Tibial artery (tissue), 4 donors: ENCODE results near the gene GUCA2A.

Source experiments
- DNase-seq, 2 donors: peaks; one replicate each; pipeline ENCODE4 v3.0.0-alpha.2; 2019
- H3K27ac ChIP-seq, 2 donors: fragments of 200-600 bp; sonication (generic) in 1 of 2; 1 replicate in 1 of 2; 2 replicates in 1 of 2; pipeline ENCODE4 v1.5.1; 2018 to 2019; ENCODE audit warnings: mild to moderate bottlenecking in 1 of 2
- H3K27me3 ChIP-seq, 2 donors: fragments of 200-600 bp; sonication (generic) in 1 of 2; one replicate each; pipeline versions ENCODE4 v1.5.1 to v1.6.0; 2016 to 2019
- H3K36me3 ChIP-seq, 3 donors: fragments of 200-600 bp; sonication (generic) in 2 of 3; one replicate each; pipeline ENCODE4 v1.5.1; 2016 to 2019; ENCODE audit warnings: mild to moderate bottlenecking in 2 of 3
- H3K4me1 ChIP-seq, 4 donors: fragments of 200-600 bp; sonication (generic) in 2 of 4; 1 replicate in 3 of 4; 2 replicates in 1 of 4; pipeline ENCODE4 v1.5.1; 2016 to 2019
- H3K4me3 ChIP-seq, 2 donors: fragments of 200-600 bp; sonication (generic) in 1 of 2; 1 replicate in 1 of 2; 2 replicates in 1 of 2; pipeline ENCODE4 v1.5.1; 2018 to 2019; ENCODE audit warnings: mild to moderate bottlenecking in 2 of 2
- H3K9me3 ChIP-seq, 3 donors: fragments of 200-600 bp; sonication (generic) in 1 of 3; one replicate each; pipeline ENCODE4 v1.5.1; 2016 to 2019
- intact Hi-C: fragments of 100-400 bp; cut with DNase I; formaldehyde crosslinking; loops from one replicate; pipeline ENCODE4 v1.15.0; 2023; ENCODE audit warnings: low total_unique reads
- TF ChIP-seq, protein P1 (sequence below), 2 experiments: fragments of 200-600 bp in 1 of 2; fragments of 450-650 bp in 1 of 2; IDR thresholded peaks; one replicate each; pipeline ENCODE4 v1.5.1; 2017 to 2019; ENCODE audit warnings: antibody characterized with exemption in 2 of 2, mild to moderate bottlenecking in 1 of 2, moderate library complexity in 1 of 2

GUCA2A gene

DNA sequence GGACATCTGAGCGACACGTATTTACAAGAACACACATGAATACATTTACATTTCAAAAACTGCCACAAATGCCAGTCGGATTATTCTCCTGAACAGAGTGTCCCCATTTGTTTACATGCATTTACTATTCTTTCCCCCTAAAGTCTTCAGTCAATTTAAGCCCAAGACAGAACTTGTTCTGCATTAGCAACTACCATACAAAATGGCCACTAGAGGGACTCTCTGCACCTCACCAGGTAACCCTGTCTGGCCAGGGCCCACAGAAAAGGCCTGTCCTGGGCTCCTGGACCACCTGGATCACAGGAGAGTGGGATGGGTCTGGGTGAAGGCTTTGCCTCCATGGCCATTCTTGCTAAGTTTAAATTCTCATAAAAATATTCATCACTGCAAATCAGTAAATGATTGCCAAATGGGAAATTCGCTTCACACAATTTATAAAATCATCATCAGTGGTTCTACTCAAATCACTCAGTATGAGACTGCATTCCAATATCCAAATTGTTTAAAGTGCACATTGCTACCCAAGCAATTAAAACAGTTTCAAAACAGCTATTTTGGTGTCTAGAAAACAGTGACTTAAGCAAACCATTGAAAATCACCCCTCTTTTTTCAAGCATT, 12.5 kb upstream of the GUCA2A start:
- intact Hi-C loops: loop anchor here (10.0 kb wide), 1 partner anchor 158 kb away; the partner anchor contains the start of gene FOXJ3
- peaks cover 5 to 14% (median 13%) of the 10 kb centered on the region in 3 donors for H3K36me3 ChIP-seq
- H3K9me3 ChIP-seq: no peaks in the 10 kb centered on the region
- no peaks in the 10 kb centered on the region for H3K27me3 ChIP-seq
- no peak overlapping the region for H3K27ac ChIP-seq
- TF ChIP-seq, protein P1, sequence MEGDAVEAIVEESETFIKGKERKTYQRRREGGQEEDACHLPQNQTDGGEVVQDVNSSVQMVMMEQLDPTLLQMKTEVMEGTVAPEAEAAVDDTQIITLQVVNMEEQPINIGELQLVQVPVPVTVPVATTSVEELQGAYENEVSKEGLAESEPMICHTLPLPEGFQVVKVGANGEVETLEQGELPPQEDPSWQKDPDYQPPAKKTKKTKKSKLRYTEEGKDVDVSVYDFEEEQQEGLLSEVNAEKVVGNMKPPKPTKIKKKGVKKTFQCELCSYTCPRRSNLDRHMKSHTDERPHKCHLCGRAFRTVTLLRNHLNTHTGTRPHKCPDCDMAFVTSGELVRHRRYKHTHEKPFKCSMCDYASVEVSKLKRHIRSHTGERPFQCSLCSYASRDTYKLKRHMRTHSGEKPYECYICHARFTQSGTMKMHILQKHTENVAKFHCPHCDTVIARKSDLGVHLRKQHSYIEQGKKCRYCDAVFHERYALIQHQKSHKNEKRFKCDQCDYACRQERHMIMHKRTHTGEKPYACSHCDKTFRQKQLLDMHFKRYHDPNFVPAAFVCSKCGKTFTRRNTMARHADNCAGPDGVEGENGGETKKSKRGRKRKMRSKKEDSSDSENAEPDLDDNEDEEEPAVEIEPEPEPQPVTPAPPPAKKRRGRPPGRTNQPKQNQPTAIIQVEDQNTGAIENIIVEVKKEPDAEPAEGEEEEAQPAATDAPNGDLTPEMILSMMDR (IDR thresholded peaks at IDR 0.05): peak; percentile 56 to 59
- H3K4me3 ChIP-seq: no peak overlapping the region
- DNase-seq: no peak
- peaks cover 0 to 30% (median 14%) of the 10 kb centered on the region in 4 donors for H3K4me1 ChIP-seq

DNA sequence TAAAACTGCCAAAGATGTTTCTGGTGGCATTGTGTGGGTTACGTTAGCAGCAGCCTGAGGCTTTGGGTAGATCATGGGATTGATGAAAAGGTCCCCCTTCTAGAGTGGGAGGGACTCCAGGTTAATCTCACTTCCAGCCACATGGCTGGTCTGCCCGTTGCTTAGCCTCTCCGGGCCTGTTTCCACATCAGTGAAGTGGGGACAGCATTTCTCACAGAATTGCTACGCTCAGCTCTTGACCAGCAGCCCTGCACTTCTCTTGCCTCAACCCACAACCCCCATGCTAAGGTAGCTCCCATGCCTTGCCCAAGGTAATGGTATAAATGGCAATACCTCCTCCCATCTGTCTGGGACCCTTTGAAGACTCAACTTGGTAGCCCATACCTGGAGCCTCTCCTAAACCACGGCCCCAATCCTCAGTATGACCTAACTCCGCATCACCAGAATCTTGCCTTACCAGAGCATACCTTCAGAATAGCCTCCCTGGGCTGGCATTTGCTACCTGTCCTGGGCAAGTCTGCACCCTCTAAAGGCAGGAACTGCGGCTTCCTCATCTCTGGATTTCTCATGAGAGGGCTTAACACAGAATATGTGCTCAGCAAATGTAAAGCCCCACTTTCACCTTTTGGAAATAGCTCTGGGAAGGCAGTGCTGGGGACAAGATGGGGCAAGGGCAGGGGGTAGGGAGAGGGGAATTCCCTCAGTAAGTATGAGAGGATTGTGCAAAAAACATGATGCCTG, 10.9 kb upstream of the GUCA2A start:
- intact Hi-C loops: loop anchor here (10.0 kb wide), 1 partner anchor 159 kb away; the partner anchor contains the start of gene FOXJ3
- DNase-seq: no peak
- Histone ChIP-seq H3K4me1 (peaks cover 0 to 30% (median 14%) of the 10 kb centered on the region in 4 donors), H3K9me3 (no peaks in the 10 kb centered on the region), H3K4me3 (no peak overlapping the region), H3K36me3 (peaks cover 0 to 9% (median 5%) of the 10 kb centered on the region in 3 donors), H3K27ac (no peak overlapping the region), H3K27me3 (no peaks in the 10 kb centered on the region)
- TF ChIP-seq, protein P1 (IDR thresholded peaks at IDR 0.05): no peak

DNA sequence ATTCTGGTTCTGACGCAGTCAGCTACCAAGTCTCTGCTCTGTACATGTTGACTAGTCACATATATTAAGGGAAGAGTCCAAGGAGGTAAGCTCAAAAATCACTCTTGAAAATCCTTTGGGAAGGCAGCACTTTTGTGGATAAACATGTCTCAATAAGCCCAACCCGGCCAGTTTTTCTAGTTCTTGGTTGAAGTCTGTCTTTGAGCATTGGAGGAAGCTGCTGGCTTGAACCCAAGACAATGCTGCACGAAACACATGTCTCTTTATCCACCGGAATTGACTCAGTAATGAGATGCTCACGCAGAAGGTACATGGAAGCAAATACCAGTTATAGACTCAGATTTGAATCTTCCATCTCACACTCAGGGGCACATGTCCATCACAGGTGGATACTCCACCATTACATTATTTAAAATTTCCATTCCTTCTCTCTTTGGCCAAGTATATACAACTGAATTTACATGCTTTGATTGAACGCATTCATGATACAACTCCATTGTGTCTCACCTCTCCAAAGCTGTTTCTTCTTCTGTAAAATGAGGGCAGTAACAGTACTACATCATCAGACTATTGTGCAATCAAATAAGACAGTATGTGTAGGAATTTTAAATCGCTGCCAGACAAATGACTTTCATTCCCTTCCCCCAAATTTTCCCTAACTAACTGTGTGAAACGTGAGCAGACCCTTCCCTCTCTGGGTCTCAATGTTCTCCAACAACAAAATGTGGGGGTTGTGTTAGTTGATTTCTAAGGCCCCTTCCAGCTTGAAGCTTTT, 9.6 kb upstream of the GUCA2A start:
- no peaks in the 10 kb centered on the region for H3K27me3 ChIP-seq
- TF ChIP-seq, protein P1 (IDR thresholded peaks at IDR 0.05): no peak
- H3K4me3 ChIP-seq: no peak overlapping the region
- peaks cover 0 to 5% (median 0%) of the 10 kb centered on the region in 3 donors for H3K36me3 ChIP-seq
- peaks cover 0 to 19% (median 9%) of the 10 kb centered on the region in 4 donors for H3K4me1 ChIP-seq
- no peak for DNase-seq
- no peaks in the 10 kb centered on the region for H3K9me3 ChIP-seq
- no peak overlapping the region for H3K27ac ChIP-seq
- intact Hi-C loops: loop anchor here (5.0 to 10.0 kb wide), 2 partner anchors 161 to 602 kb away; partner anchors contain the start of gene FOXJ3

DNA sequence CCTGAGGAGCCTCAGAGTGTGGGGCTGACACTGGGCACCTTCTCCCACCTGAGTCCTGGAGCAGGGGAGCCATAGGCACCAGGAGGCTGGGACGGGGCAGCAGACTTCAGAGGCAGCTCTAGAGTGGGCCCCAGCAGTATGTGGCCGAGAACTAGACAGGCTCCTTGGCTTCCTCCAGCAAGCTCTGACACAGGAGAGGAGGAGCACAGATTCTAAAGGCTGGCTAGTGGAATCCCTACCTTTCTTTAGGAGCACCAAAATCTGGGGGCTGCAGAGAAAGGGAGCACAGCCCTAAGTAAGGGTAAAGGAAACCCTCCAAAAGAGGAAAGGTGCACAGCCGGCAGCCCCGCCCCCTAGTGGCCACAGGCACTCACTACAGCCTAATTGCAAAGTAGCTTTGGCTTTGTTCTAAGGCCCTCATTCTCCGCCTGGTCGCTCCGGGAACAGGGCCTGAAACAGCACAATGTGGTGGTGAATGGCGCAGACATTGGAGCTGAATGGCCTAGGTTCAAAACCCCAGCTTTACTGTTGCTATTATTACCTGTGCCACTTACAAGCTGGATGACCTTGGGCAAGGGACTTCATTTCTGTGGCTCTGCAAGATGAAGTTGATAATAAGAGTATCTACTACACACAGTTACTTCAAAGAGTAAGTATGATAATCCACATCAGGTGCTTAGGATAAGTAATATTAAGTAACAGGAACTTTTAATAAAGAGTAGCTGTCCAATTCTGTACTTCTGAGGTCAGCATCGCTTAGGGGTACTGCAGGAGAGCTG, 8.8 kb upstream of the GUCA2A start:
- H3K36me3 ChIP-seq: peaks cover 0 to 5% (median 0%) of the 10 kb centered on the region in 3 donors
- H3K27me3 ChIP-seq: peaks cover 0 to 5% of the 10 kb centered on the region in 2 donors
- DNase-seq: no peak
- TF ChIP-seq, protein P1 (IDR thresholded peaks at IDR 0.05): peak; percentile 83 to 92
- H3K4me1 ChIP-seq: peaks cover 0 to 18% (median 5%) of the 10 kb centered on the region in 4 donors
- intact Hi-C loops: loop anchor here (5.0 to 10.0 kb wide), 2 partner anchors 161 to 601 kb away; partner anchors contain the start of gene FOXJ3
- no peak overlapping the region for H3K4me3 ChIP-seq
- H3K27ac ChIP-seq: no peak overlapping the region
- H3K9me3 ChIP-seq: no peaks in the 10 kb centered on the region
